GM21423 (cell line): ENCODE results near the gene TFB2M.
"Not testable (repeated sequence)": the region's sequence is repeated elsewhere in the genome, so short reads cannot be mapped to it uniquely, and the experiment has no call there.

Experiments
- ATAC-seq: cut with Tn5 transposase; IDR thresholded peaks from one replicate; pipeline ENCODE4 v1.9.1; 2021; ENCODE audit warnings: mild to moderate bottlenecking, moderate library complexity; ENCODE audit not compliant: unreplicated experiment

TFB2M gene

DNA sequence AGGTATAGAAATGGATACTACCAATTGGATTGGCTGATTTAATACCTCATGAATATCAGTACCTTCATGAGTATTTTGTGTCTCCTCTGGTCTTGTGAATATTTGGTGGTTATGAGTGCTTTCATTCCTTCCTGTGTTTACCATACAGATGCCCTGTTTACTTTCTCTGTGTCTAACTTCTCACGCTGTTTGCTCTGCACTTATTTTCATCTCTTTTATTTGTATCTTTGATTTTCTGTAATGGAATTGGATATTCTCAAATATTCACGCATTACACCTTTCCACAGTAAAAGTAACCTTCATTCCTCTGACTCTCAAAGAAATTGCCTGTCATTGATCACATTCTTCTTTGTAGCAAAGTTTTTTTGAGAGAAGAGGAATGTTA lies 17.0 kb upstream of the TFB2M start:
- no peak for ATAC-seq

DNA sequence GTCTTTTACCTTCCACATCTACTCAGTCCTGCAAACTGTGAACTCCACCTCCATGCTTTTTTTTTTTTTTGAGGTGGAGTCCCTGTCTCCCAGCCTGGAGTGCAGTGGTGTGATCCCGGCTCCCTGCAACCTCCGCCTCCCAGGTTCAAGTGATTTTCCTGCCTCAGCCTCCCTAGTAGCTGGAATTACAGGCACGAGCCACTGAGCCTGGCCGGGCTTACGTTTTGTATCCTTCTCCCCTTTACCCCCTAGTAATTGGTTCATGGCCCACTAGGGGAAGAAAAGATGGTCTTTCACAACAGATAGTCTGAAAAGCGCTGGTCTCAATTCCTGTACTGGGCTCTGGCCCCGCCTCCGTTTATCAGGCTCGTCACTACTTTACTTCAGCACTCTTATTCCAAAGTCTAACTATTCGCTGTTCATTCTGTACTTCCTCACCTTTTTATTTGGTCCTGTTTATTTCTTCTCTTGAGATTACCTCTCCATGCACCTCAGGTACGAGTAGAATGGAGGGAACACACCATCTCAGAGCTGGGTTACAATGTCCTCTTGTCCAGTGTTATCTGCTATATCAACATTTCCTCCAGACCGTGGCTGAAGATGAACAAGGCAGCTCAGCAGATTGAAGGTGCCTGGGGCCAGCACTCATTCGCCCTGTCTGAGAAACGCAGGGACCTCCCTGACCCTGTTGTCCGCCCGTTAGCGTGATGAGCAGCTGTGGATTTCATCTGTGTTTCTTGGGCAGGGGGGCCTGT lies 16.4 kb upstream of the TFB2M start:
- no peak for ATAC-seq

DNA sequence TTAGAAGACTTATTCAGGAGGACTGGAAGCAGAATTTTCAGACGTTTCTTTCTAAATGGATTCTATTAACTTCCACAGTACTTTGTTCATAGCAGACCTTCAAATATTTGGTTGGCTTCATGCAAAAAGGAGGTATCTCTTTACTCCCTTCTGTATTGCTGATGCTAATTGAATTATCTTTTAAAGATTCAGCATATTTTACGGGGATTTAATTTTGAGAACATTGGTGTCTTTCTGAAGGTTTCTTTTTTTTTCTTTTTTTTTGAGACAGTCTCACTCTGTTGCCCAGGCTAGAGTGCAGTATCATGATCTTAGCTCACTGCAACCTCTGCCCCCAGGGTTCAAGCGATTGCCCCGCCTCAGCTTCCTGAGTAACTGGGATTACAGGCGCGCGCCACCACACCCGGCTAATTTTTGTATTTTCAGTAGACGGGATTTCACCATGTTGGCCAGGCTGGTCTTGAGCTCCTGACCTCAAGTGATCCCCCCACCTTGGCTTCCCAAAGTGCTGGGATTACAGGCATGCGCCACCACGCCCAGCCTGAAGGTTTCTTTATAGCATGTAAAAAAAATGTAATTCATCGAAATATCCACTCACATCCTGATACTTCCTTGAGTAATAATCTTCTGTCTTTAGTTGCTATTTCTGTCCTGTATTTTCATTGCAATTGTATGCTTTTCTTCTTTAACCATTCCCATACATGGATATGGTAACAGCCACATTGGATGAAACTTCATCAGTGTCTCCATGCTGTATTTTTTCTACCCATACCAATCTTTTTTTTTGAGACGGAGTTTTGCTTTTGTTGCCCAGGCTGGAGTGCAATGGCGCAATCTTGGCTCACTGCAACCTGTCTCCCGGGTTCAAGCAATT lies 14.7 kb upstream of the TFB2M start:
- ATAC-seq = no peak

DNA sequence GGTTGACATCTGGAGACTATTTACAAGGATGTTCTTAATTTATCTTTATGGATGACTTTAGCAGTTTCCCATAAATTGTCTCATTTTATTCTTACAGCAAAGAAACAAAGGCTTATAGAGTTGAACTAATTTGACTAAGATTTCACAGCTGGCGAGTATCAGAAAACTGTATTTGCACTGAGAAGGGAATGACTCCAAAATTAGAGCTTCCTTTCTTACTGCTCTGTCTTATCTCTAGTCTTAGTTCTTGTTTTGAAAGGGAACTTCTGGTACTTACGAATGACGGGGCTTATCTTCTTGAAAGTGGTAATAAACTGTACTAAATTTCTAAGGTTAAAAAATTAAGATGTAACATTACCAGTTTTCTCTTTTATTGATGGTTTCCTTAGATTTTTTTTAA lies 13.8 kb upstream of the TFB2M start:
- peak; percentile 73 for ATAC-seq

DNA sequence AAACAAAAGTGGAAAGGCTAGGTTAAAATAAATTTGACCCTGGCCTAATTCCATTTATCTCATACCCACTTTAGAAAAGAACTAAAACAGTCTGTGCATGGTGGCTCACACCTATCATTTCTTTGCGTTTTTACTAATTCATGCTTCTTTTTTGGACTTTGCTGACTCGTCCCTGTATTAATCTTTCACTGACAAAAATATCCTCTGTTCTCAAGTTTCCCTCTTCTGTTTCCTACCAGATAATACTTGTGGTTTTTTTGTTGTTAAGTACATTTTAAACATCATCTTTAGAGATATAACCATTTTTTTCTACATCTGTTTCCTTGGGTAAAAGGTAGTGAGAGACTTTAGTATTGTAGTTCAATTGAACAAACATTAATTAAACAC lies 11.7 kb upstream of the TFB2M start:
- ATAC-seq = no peak

DNA sequence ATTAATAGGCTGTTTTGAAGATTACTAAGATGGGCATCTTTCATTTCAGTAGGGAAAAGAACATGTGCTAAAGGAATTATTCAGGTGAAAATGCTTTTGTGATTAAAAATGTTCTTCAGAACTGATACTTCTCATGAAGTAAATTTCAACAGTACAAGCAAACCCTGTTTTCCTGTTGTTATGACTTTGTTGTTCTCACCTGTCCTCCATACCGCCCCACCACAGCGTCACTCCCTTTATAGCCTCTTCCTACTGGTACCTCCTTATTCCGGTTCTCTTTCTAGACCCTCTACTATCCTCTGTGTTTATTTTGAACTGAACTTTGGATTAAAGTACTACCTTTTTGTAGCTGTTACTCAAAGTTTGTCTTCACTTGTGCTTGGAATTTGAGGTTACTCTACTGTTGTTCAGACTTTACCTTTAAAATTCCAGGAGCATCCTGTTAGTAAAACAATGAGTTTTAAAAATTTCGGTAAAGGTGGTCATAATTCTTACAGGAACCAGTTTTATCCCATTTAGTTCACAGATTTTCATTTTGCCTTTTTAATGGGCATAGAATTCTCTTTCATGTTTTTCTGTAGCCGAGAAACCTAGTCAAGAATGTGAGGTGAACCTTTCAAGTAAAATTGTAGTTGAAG lies 11.1 kb upstream of the TFB2M start:
- ATAC-seq = no peak

DNA sequence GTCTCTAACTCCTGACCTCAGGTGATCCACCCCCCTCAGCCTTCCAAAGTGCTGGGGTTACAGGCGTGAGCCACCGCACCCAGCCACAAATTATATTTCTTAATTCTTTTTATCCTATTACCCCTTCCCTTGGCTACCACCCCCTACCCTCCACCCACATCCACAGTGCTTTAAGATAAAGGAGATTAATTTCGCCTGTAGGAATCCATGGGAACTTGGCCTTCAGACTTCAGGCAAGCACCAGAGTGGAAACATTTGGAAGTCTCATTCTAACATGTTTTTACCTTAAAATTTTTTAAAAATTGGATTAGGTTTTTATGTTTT lies 10.6 kb upstream of the TFB2M start:
- ATAC-seq = no peak

DNA sequence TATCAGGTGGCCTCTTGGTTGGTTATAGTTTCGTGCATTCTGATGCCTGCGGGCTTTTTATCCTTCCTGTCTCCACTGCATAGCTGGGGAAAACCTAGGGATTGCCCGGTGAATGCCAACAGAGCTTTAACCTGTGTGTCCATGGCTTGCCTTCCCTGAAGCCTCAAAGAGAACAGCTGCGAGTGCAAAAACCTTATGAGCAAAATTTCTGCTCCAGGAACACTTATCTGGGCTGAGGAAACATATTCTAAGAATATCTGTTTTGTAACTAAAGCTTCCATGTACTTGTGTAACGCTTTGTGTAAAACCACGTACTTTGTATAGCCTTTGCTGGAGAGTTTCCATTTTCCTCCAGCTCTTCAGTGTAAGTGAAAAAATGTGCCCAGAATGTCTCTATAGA lies 7.4 kb upstream of the TFB2M start:
- no peak for ATAC-seq

DNA sequence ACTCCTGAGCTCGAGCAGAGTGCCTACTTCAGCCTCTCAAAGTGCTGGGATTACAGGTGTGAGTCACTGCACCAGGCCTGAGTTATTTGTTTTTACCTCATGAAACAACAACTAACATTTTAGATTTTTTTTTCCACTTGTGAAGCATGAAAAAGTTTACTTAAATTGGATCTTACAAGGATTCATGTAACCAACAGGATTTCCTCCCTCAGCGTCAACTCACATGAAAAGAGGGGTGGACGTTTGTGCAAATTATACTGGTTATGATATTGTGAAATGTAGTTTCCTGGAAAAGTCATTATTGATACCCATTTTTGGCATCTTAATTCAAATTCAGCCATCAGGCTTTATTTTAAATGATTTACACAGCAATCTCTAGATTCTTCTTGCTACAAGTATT lies 6.7 kb upstream of the TFB2M start:
- ATAC-seq = no peak

DNA sequence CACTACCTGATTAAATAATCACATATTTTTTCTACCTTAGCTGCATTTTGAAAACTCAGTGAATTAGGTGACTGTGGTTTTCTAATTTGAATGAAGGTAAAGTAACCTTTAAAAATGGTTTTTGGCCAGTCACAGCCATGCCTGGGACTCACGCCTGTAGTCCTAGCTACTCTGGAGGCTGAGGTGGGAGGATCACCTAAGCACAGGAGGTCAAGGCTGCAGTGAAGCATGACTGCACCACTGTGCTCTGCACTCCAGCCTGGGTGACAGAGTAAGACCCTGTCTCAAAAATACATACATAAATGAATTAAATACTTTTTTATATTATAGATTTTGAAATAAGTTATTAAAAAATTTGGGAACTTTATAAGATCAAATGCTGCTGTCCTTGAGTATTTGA lies 5.9 kb upstream of the TFB2M start:
- ATAC-seq = no peak

DNA sequence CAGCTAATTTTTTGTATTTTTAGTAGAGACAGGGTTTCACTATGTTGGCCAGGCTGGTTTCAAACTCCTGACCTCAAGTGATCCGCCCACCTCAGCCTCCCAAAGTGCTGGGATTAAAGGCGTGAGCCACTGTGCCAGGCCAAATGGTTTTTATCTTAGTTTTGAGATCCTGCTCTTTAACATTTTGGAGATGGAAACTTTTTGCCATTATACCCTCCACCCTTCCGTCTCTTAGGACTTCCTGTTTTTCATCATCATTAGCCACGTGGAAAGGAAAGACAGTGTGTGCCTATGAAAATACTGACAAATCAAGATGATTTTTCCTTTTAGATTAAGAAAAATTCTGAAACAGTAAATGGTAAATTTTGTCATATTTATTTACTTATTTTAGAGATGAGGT lies 5.2 kb upstream of the TFB2M start:
- not testable (repeated sequence) for ATAC-seq

DNA sequence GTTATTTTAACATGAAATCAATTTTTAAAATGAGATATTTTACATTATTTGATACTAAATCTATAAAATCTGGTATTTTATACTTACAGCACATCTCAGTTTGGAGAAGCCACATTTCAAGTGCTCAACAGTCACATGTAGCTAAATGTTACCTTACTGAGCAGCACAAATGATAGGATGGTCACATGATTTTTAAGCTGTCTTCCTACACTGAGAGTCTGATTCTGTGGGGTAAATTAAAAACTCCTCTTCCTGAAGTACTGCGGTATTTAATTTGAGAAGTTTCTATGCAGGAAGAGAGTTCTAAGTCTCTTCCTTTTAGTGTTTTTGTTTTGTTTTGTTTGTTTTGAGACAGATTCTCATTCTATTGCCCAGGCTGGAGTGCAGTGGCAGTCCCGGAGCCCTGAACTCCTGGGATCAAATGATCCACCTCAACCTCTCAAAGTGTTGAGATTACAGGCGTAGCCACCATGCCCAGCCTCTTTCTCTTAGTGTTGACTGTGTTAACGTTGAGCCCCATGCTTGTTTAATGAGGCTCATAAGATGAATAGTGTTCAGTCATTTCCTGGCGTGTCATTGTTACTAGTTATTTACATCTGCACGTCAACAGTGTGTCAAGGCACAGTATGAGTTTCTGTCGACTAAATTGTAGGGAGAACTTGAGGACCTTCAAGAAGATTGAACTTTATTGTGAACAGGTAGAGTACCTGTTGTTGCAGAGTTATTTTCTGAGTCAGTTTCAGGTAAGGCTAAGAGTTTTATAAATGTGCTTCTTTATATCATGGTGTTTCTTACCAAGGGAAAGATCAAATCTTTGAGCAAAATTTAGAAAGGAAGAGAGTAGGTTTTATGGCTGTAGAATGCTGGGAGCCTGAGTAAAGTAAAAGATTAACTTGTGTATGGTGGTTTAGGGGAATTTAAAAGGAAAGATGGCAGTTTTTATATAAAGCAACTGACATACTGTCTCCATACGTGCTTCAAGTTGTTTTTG lies 3.5 kb upstream of the TFB2M start:
- ATAC-seq = no peak

DNA sequence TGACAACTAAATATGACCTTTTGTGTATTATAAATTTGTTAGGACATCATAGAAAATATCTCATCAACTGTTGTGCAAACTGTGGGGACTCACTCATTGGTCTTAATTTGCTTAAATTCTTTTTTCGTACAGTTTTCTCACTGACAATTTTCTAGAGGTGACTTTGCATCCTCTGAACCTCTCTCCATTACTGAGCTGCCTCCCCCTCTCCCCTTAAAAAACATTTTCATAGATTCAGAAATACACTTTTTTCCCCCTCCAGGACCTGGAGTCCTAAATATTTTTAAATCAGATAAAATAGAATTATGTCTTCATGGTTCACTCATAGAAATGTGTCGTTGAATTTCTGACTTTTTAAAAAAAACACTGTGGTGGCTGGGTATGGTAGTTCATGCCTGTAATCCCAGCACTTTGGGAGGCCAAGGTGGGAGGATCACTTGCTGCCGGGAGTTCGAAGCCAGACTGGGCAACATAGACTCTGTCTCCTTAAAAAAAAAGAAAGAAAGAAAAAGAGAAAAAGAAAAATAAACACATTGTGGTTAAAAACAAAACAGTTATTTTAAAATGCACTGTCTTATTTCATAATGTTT lies 1.7 kb upstream of the TFB2M start:
- ATAC-seq = no peak

DNA sequence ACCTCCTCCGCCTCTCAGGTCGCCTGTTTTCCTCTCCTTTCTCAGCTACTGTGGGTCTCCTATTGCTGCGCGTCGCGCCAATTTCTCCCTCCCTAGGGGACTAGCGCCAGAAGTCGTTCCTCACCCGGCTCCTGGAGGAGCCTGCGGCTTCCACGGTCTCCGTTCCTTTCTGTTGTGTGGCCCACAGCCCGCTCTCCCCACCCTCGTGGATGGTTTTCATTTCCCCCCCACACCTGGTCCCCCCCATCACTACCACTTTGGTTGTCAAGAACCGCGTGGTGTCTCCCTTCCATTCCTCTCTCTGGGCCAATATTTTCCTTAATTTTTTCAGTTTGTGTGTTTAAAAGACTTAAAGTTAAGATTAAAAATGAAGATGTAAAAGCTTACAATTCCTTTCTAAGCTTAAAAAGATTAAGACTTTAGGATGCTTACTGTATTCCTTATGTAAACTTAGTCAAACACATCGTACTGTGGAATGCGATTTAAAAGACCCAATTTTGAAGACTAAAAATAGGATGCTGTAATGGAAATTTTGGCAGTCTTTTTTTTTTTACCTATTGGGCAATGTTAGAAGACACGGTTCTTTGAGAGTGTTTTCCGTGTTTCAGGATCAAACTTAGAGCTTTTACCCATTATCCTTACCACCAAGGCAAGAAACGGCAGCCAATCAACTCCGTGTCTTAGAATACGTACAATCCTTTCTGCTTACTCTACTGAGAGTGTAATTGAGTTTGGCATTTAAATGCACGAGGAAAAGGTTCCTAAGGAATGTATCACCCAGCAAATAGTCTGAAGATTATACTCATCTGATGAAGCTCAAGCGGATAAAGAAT lies 968 bp upstream of the TFB2M start:
- ATAC-seq = peak; percentile 15

DNA sequence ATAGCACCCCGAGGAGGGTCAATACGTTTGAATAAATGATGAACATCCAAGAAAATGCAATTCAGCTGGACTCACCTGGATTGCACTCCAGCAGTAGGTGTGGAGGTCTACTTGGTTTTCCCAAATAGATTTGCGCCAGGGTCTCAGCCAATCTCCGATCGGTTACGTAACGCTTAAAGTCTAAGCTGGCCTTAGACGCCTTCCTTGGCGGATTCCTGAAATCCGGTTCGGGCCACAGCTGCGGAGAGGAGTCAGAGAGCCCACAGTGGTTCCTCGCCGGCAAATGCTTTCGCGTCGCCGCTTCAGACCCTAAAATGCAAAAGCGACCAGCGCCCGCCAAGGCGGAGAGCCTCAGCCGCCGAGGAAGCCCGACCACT lies 322 bp downstream of the TFB2M start:
- ATAC-seq = no peak

DNA sequence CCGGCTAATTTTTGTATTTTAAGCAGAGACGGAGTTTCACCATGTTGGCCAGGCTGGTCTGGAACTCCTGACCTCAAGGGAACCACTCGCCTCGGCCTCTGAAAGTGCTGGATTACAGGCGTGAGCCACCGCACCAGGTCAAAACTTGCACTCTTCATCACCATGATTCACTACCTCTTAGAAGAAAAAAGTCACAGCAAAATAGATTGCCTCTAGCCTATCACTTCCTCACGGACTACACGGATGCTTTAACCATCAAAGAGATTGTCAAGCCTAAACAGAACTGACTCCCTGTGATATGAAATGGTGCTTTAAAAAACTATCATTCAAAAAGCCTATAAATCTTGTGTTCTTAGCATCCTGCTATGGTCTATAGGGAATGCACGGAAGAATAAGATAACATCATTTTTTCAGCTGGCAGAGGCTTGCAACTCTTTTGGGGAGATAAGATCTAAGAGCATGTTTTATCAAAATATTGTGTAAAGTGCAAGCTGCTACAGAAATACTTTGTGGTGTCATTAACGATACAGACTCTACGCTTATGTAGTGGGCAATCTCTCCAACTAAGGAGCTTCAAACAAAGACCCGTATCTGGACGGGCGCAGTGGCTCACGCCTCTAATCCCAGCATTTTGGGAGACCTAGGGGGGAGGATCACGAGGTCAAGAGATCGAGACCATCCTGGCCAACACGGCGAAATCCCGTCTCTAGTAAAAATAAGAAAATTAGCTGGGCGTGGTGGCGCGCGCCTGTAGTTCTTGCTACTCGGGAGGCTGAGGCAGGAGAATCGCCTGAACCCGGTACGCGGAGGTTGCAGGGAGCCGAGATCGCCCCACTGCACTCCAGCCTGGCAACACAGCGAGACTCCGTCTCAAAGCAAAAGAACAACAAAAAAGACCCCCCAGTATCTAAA lies 966 bp downstream of the TFB2M start:
- no peak for ATAC-seq

DNA sequence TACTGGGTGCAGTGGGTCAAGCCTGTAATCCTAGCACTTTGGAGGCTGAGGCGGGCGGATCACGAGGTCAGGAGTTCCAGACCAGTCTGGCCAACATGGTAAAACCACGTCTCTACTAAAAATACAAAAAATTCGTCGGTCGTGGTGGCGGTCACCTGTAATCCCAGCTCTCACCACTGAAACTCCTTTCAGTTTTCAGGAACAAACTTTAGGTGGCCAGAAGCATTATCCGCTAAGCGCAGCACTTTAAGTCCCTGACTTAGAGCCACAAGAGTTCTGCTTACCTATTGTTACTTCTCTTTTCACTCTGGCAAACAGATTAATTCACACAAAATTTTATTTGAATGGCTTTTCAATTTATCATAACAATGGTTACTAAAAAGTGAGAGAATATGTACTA lies 5.2 kb downstream of the TFB2M start:
- ATAC-seq = not testable (repeated sequence)

DNA sequence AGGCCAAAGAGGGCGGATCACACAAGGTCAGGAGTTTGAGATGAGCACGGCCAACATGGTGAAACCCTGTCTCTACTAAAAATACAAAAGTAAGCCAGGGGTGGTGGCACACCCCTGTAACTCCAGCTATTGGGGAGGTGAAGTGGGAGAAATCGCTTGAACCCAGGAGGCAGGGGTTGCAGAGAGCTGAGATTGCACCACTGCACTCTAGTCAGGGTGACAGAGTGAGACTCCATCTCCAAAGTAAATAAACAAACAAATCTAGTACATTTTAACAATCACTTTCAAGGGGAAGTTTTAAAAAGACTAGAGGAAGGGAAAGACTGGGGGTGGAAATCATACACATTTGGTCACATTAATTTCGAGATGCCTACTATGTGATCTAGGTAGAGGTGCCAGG lies 6.8 kb downstream of the TFB2M start:
- ATAC-seq = no peak

DNA sequence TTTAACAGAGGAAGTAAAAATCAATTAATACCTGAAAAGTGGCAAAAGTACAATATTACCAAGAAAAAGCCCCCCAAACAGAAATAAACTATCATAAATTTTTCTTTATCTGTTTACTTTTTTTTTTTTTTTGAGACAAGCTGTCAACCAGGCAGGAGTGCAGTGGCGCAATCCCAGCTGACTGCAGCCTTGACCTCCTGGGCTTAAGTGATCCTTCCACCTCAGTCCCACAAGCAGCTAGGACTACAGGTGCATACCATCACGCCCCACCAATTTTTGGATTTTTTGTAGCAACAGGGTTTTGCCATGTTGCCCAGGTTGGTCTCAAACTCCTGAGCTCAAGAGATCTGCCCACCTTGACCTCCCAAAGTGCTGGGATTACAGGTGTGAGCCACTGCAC lies 8.0 kb downstream of the TFB2M start:
- ATAC-seq = no peak
